ENCODE results near the gene DCUN1D2. TPM values are rescaled to one million over a fixed set of nuclear protein-coding genes. Genes with fewer than 3 reads are reported as not detected.
A peak's percentile ranks its signal among the peaks of the same experiment; 100 is the strongest.
"Not testable (repeated sequence)": the region's sequence is repeated elsewhere in the genome, so short reads cannot be mapped to it uniquely, and the experiment has no call there.

The DCUN1D2 gene
- total RNA-seq, 1 experiment from 2014 or later: 10.8 TPM

DNA sequence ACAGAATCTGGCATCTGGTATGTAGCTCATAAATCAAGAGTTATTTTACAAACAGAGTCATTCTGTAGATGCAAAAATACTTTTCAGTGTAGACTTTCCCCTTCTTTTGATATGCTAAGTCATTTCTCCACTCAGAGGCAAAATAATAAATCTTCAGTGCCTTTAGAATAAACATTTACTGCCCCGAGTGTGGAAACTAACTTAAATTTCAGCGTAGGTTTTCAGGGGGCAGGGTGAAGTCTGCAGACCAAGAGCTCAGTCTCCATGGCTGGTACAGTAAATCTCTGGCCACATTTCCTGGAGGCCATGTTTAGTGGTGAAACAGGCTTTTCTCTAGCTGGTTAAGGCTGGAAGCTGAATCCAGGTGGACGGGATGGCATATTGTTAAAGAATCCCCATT, 24.1 kb downstream of the DCUN1D2 start:
- no peak for DNase-seq (ENCODE audit: low read depth)

DNA sequence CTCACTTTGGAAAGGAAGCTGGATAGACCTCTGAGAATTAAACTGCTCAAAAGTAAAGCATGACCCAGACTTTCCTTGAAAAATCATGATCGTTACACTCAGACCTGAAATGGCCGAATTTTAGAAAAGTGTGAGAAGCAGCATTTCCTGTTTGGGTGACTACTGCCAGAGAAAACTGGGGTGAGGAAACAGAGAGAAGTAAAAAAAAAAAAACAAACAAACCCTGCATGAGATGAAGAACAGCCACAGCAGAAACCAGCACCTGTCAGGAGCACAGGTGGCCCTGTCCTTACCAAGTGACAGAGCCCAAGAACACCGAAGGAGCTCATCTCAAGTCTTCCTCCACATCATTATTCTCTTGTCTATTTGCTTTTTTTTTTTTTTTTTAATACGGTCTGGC, 25.2 kb downstream of the DCUN1D2 start:
- DNase-seq (ENCODE audit: low read depth): no peak

DNA sequence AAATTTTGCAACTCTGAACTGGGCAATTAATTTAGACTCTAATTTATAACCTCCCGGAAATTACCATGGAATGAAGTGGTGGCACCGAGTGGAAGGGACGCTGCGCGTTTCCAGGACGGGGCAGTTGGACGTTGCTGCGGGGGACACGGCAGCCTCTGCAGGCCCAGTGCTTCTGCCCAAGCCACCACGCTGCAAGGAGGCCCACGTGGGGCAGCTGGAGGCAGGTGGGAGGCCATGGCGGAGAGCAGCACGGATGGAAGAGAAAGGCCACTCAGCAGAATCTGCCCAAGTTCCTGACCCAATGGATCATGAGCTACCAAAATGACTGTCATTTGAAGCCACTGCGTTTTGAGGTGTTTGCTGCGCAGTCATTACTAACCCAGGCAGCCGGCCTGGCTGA, 26.0 kb downstream of the DCUN1D2 start:
- DNase-seq (ENCODE audit: low read depth): no peak

DNA sequence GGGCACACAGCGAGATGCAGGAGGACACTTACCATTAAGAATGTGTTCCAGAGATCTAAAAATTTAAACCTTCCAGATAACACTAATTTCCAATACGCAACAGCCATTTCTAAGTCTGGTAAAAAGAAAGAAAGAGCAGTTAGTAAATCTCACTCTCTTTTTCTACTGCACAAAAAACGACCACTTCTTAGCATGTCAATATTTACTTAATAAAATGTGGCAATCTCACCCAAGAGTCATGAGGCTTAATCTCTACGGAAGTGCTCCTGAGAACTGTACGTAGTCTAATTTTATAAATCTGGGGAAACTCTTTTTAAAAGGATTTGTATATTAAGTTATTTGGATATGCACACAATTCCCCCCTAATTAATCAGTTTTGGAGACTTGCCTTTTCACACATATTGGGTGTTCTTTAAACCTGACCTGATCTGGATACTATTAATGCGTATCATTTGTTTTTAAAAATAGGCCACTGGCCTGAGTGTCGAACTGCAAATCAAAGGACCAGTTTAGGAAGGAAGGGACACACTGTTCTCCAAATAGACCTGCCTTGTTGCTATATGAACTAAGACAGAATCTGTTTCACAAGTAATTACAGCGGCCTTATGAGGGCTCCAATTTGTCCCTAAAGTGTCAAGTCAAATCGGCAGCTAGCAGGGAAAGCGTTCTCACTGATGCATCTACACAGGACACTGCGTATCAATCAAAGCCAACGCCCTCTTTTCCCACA, 29.3 kb downstream of the DCUN1D2 start:
- DNase-seq (ENCODE audit: low read depth): no peak

DNA sequence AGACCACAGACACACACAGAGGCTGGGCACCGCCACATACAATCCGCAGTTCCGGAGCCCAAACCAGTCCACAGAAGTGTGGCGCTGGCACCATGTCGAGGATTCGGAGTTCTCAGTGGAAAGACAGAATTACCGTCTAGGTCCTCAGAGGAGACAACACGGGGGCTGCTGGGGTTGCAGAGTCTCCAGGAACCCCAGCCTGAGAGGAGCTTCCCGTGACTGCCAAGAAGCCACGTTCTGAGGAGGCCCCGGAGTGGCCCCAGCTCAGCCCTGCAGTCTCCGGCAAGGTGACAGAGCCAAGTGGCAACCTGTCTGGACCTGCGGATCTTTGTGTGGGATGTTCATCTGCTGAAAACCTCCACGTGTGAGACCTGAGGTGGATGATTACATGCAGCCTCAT, 29.9 kb downstream of the DCUN1D2 start:
- DNase-seq (ENCODE audit: low read depth): no peak

DNA sequence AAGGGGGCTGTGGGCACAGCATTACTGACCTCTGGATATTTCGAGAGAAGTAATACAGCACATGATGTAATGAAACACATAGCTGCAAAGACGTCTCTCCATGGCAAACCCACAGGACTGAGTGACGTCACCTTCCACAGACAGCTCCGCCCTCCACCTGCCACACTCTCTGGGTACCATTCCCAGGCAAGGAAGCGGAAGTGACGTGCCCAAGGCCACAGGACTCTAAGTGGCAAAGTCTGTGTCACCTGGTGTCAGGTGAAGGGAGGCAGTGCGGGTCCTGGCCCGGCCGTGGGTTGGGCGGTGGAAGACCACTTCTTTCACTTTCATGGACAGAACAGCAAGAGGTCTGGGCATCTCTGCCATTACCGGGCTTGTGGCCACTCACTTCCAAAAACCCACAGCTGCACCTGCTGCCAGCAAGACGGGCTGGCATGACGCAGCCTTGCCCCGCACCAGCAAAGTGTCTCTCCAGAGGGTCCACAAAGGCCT, 30.4 kb downstream of the DCUN1D2 start:
- DNase-seq (ENCODE audit: low read depth): no peak

DNA sequence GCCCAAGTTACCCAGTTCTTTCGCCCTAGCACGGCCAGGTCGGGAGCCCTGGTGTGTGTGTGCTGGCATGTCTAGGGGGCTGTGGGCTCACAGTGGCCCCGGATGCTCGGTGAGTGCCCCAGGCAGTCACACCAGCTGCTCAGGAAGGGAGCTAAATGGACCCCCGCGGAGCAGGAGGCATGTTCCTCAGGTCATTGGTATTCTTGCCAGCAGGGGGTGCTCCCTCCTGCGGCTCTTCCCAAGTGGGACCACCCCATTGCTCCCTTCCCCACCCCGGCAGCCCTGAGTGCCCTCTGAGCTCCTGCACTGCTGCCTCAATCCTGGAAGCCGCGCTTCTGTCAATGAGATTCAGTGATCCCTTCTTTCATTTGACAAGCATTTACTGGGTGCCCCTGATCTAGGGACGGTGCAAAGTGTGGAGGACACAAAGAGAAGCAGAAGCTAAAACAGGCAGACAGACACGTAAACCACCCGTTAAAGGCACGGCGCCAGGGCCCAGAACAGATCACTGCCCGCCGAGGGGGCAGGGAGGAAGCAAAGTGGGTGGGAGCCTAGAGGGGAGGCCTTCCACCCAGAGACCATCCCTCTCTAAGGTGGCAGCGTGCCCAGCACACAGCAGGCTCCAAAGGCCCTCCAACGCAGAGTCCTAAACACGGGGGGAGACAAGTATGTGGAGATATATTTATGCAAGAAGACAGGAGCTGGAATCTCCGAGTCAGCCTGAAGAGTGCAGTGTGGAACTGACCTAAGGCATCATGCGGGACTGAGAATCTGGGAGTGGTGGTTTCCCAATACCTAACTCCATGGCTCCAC, 32.1 kb downstream of the DCUN1D2 start:
- DNase-seq (ENCODE audit: low read depth): no peak

DNA sequence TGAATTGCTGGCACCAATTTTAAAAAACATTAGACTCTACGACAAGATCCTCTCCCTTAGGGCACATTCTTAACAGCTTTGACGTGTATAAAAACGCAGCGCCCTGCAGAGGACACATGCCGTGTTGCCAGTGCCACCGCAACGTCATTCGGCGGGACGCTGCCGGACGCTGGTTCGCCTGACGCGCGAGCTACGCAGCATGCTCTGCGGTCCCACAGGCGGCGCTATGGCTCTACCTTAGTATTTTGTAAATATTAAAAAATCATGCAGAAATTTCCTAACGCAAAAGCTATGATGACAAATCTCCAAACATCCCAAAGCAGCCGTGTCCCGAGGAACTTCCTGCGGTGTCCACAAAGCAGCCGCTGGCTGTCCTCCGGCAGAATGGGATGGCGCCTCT, 33.0 kb downstream of the DCUN1D2 start:
- no peak for DNase-seq (ENCODE audit: low read depth)

DNA sequence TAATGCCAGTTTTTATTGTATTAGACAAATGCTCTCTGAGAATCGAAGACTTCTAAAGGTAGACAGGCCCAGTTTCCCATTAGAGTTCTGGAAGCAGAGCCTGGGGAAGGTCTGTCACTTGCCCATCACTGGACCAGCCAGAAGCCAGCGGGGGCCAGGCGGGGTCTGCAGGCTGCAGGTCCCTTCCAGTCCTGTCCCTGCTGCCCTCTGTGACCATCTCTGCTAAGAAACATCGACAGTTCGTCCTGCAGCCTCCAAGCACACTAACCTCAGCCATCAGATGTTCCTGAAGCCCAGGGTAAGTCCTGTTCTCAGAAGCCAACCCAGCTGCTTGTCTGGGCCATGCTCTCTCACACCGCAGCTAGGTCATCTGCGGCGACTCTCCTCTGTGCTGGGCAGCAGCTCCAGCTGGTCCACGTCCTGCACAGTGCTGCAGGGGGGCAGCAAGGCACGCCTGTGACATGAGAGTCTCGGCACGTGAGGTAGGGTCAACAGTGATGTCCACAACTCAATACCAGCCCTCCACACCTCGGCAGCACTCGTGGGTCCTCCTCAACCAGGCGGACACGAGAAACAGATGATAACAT, 34.3 kb downstream of the DCUN1D2 start:
- no peak for DNase-seq (ENCODE audit: low read depth)

DNA sequence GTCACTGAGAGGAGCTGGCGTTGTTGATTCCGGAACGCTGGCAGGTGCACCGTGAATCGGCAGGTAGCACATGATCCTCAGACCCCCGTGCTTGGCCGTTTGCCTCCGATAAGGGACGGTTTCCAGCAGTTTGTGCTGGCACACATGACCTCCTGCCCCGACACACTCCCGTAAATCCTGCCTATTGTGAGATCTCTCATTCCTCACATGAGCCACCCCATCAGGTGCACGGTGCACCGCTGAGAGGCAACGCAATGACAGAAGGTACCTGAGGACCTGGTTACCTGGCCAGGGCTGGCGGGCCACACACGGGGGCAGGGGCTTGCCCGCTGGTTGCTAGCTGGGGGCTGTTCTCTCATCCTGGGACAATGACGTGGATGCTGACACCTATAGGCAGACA, 35.1 kb downstream of the DCUN1D2 start:
- no peak for DNase-seq (ENCODE audit: low read depth)

DNA sequence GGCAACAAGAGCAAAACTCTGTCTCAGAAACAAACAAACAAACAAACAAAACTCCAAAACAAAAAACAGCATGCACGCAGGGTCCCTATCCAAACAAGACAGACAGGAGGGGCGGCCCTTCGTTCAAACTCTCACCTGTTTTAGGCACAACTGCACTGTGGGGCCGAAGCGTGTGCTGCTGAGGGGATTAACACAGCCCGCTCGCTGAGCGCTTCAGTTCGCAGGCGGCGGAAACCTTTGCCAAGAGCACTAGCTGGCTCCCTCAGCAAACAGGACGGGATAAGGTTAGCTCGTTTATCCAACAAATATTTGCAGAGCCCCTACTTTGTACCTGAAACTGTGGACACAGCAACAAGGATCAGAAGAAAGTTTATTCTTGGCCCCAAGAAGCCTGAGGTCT, 35.6 kb downstream of the DCUN1D2 start:
- DNase-seq (ENCODE audit: low read depth): no peak

DNA sequence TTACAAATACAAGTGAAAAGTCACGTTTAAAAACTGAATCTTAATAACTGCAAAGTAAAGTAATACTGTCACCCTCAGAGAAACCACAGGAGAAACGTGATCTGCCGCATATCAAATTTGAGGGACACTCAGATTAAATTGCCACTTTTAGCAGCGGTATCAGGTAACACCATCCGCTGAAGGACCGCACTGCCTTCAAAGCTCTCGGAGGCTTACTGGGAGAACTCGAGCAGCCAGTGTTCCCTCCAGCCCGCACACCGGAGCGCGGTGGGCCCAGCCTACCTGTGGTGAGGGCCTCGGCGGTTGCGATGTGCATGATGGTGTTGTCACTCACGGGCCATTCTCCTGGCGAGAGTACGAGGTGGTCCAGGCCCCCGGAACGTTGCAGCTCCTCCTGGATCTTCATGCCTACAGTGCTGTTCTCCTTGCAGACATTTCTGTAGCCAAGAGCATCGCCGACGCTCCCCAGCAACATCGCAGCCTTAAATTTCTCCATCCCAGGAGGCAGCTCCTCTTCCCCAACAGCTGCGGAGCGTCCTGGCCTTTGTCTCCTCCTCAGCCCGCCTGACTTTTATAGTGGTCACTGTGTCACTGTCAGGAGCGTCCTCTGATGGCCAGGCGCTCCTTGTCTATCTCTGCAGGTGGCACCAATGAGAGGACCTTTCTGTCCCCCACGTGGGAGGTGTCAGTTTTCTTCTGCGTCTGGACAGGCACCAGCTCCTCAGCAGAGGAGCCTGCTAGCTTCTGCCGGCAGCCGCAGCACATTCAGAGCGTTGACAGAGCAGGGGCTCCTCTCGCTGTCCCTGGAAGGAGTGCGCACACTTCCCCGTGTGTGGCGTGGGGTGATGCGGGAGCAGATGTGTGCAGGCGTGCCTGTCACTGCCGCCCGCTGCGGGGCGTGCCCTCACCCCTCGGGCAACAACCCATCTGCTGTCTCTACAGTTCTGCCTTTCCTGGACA, 37.3 kb downstream of the DCUN1D2 start, which contains the start of gene ADPRHL1:
TSS of gene ADPRHL1 (minus strand) at position 547 of the 960 bp plus-strand sequence. CDS start at position 496, 51 bp downstream.
- DNase-seq (ENCODE audit: low read depth): no peak

DNA sequence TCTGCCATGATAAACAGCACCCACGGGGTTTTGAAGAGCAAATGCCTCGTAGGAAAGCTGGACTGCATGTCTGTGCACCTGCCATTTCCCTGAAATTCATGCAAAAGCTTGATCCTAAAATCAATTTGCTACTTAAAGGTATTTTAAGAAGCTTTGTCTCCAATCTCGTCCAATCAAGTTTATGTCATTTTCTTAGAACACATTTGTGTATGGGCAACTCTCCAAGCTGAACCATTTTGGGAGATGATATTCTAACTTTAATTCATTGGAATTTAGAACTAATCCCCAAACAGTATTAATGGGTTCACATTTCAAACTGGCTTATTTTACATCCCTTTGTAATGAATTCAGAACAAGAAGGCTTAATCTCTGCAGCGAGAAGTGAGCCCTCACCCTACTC, 38.0 kb downstream of the DCUN1D2 start:
- no peak for DNase-seq (ENCODE audit: low read depth)

DNA sequence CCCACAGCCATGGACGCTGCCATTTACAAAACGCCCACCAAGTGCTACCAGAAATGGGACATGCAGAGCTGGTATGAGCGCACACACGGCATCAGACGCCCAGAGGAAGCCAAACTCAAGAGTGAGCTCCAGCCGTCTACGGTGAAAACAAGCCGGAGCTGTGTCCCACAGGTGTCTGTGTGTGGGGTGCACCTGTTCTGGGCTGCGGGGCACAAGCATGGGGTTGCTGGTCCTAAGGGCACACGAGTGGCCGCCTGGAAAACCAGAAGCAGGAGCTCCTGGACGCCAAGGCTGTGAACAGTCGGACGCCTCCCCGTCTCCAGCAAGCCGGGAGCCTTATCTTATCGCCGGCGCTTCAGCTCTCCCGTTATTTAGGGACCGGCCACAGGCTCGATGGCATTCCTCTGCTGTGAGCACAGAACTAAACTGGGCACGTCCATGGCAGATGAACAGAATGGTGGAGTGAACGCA, 38.5 kb downstream of the DCUN1D2 start:
- no peak for DNase-seq (ENCODE audit: low read depth)

DNA sequence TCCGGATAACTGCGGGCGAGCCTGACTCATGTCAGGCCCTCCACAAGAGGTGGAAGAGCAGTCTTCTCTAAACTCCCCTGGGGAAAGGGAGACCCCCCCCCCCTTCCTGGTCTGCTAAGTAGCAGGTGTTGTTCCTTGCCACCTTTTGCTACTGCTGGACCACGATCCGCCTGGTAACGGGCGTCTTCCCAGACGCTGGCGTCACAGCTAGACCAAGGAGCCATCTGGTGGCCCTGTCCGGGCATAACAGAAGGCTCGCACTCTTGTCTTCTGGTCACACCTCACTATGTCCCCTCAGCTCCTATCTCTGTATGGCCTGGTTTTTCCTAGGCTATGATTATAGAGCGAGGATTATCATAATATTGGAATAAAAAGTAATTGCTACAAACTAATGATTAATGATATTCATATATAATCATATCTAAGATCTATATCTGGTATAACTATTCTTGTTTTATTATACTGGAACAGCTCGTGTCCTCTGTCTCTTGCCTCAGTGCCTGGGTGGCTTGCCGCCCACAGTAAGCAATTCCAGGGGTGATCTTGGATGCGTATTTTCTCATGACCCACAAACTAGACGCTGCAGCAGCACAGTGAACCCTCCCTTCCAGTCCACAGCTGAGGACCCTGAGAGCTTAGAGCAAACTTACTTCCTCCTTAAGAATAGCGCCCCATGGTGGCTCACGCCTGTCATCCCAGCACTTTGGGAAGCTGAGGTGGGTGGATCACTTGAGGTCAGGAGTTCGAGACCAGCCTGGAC, 39.5 kb downstream of the DCUN1D2 start:
- peak; percentile 45 for DNase-seq (ENCODE audit: low read depth)

DNA sequence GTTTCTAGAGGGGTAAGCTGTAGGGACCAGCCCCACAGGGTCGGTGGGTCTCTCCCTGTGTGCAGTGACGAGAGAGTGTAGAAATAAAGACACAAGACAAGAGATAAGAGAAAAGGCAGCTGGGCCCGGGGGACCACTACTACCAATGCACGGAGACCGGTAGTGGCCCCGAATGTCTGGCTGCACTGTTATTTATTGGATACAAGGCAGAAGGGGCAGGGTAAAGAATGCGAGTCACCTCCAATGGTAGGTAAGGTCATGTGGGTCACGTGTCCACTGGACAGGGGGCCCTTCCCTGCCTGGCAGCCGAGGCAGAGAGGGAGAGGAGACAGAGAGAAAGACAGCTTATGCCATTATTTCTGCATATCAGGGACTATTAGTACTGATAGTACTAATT, 40.2 kb downstream of the DCUN1D2 start:
- not testable (repeated sequence) for DNase-seq (ENCODE audit: low read depth)

DNA sequence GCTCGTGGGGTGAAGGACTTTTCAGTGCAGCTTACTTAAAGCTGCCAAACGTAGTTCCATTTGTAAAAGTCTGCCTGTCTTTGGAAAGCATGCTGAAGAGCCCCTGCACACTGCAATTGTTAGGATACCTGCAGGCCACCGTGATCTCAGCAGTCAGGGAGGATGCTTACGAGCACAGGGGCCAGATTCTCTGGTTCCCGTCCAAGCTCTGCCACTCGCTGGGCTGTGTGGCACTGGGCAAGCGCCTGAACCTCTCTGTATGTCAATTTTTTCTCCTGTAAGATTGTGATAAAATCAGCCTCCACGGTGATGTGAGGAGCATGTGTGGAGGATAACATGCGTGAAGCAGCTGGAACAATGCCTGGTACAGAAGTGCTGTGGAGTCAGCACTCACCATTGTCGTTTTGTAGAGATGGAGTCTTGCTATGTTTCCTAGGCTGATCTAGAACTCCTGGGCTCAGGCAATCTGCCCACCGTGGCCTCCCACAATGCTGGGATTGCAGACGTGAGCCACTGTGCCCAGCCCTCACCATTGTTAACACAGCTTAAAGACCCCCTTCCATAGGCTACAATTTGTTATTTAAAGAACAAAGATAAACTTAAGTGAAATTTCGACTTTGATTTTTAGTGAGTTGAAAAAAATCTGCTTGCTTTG, 40.7 kb downstream of the DCUN1D2 start:
- no peak for DNase-seq (ENCODE audit: low read depth)

DNA sequence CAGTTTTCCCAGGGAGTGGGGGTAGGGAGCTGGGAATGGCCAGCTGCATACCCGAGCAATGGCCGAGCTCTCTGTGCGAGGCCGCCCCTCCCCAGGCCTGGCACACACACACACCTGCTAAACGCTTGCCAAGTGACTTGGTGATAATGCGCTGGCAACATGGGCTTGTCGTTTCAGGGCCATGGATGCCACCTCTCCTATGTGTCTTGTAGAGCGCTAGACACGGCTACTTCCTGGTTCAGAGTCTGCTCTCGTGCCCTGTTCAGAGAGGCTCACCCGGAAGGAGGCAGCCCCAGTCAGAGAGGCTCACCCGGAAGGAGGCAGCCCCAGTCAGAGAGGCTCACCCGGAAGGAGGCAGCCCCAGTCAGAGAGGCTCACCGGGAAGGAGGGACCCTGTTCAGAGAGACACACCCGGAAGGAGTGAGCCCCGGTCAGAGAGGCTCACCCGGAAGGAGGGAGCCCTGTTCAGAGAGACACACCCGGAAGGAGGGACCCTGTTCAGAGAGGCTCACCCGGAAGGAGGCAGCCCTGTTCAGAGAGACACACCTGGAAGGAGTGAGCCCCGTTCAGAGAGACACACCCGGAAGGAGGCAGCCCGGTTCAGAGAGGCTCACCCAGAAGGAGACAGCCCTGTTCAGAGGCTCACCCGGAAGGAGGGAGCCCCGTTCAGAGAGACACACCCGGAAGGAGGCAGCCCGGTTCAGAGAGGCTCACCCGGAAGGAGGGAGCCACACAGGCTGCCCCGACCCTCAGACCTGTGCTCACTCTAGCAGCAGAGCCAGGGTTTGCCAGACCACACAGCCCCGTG, 41.4 kb downstream of the DCUN1D2 start:
- DNase-seq (ENCODE audit: low read depth): peak; percentile 86

DNA sequence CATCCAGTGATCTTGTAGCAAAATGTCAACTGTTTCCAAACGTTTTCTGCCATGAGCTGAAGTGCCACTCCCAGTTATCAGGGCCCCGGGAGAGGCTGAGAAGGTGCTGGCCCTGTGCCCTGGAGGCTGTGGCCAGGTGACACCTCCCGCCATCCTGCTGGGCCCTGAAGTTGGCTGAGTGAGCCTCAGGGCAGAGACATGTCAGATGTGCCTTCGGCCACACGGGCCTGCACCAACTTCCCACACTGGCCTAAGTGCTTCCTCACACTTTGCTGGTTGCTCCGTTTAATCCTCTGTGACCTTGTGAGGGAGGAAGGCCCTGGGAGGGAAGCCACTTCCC, 42.0 kb downstream of the DCUN1D2 start:
- no peak for DNase-seq (ENCODE audit: low read depth)

All from LHCN-M2 (cell line).